HEK293T (cell line): ENCODE data around the gene PRKG1.

Experiments used
- CTCF ChIA-PET: fragments of 350-600 bp; formaldehyde crosslinking; extraction: SDS; loops from one replicate; lab custom pipeline; 2021; ENCODE audit warnings: antibody characterized with exemption, inconsistent platforms; lab: Yijun Ruan, JAX
- POLR2A ChIA-PET: fragments of 350-600 bp; formaldehyde crosslinking; extraction: SDS; loops from one replicate; lab custom pipeline; 2020; ENCODE audit warnings: antibody characterized with exemption, inconsistent platforms; lab: Yijun Ruan, JAX
- DNase-seq: peaks from one replicate; pipeline ENCODE4 v3.0.0; 2012; ENCODE audit warnings: mixed read lengths; ENCODE audit errors: extremely low spot score
- ARNT ChIP-seq: fragments of 450-650 bp; IDR thresholded peaks from 2 replicates; pipeline ENCODE4 v1.6.1; 2017; ENCODE audit warnings: mild to moderate bottlenecking
- BHLHE40 ChIP-seq: fragments of 450-650 bp; IDR thresholded peaks from 2 replicates; pipeline ENCODE4 v1.6.1; 2016; ENCODE audit warnings: mild to moderate bottlenecking, moderate library complexity, borderline replicate concordance
- CTBP1 ChIP-seq: fragments of 450-650 bp; IDR thresholded peaks from 2 replicates; pipeline ENCODE4 v1.6.1; 2016; ENCODE audit warnings: borderline replicate concordance
- ELF4 ChIP-seq: fragments of 450-650 bp; IDR thresholded peaks from 2 replicates; pipeline ENCODE4 v1.6.1; 2017; ENCODE audit warnings: antibody characterized with exemption
- FOXA1 ChIP-seq: fragments of 450-650 bp; IDR thresholded peaks from 2 replicates; pipeline ENCODE4 v1.6.1; 2016; ENCODE audit warnings: mild to moderate bottlenecking
- FOXK2 ChIP-seq: fragments of 450-650 bp; IDR thresholded peaks from 2 replicates; pipeline ENCODE4 v1.6.1; 2016; ENCODE audit warnings: mild to moderate bottlenecking
- FOXM1 ChIP-seq: fragments of 450-650 bp; IDR thresholded peaks from 2 replicates; pipeline ENCODE4 v1.6.1; 2017; ENCODE audit warnings: mild to moderate bottlenecking, borderline replicate concordance
- HDGF ChIP-seq: fragments of 450-650 bp; IDR thresholded peaks from 2 replicates; pipeline ENCODE4 v1.6.1; 2017; ENCODE audit warnings: antibody characterized with exemption, borderline replicate concordance
- L3MBTL2 ChIP-seq: fragments of 450-650 bp; conservative IDR thresholded peaks from 2 replicates; pipeline ENCODE4 v1.6.1; 2016; ENCODE audit warnings: mild to moderate bottlenecking
- LEF1 ChIP-seq: fragments of 450-650 bp; IDR thresholded peaks from 2 replicates; pipeline ENCODE4 v1.6.1; 2017; ENCODE audit warnings: mild to moderate bottlenecking, borderline replicate concordance
- NFRKB ChIP-seq: fragments of 450-650 bp; IDR thresholded peaks from 2 replicates; pipeline ENCODE4 v1.6.1; 2016; ENCODE audit warnings: mild to moderate bottlenecking, moderate library complexity
- PKNOX1 ChIP-seq: fragments of 450-650 bp; IDR thresholded peaks from 2 replicates; pipeline ENCODE4 v1.6.1; 2016
- SP1 ChIP-seq: fragments of 450-650 bp; IDR thresholded peaks from 2 replicates; pipeline ENCODE4 v1.6.1; 2017
- SUZ12 ChIP-seq: fragments of 450-650 bp; IDR thresholded peaks from 2 replicates; pipeline ENCODE4 v1.6.1; 2016; ENCODE audit warnings: mild to moderate bottlenecking
- TARDBP ChIP-seq: fragments of 450-650 bp; IDR thresholded peaks from 2 replicates; pipeline ENCODE4 v1.6.1; 2016
- ZNF384 ChIP-seq: fragments of 450-650 bp; IDR thresholded peaks from 2 replicates; pipeline ENCODE4 v1.6.1; 2016

Gene PRKG1

GRCh38 chr10:51950371-51950995 is 876.2 kb downstream of the PRKG1 start:
- CTCF ChIA-PET, result no interaction called here
- TF ChIP-seq HDGF (no peak), TARDBP (no peak), L3MBTL2 (no peak), LEF1 (no peak), FOXA1 (no peak), ARNT (no peak), CTBP1 (no peak), BHLHE40 (no peak), SP1 (no peak), ELF4 (no peak), FOXK2 (no peak)
- POLR2A ChIA-PET, result no interaction called here
- DNase-seq, result no peak

DNA sequence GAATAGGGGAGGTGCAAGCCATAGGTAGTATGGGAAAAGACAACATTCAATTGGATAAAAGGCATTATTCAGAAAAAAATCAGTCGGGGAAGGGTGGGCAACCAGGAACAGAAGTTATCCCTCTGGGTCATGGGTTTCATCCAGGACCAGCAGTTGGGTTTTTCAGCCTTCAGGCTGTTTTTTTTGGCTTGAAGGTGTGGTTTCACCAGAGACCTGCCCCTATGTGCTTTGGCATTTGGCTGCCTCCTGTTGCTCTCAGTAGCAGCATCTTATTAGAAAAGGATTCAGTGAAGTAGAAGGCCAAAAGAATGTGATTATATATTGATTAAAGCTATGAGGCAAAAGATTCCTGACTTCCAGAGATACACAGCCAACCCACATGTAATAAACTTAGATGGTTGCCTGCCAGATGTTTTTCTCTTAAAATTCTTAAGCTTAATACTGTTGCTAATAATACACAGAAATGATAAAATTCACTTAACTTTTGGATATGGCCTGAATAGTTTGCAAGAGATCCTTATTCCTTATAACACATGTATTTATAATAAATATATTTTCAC is 876.8 kb downstream of the PRKG1 start:
- CTCF ChIA-PET, result no interaction called here

GRCh38 chr10:51951601-51952000 is 877.3 kb downstream of the PRKG1 start:
- TF ChIP-seq FOXK2, result no peak
- TF ChIP-seq BHLHE40, result no peak
- TF ChIP-seq FOXM1, result no peak
- TF ChIP-seq FOXA1, result no peak
- TF ChIP-seq ARNT, result no peak
- TF ChIP-seq PKNOX1, result no peak
- TF ChIP-seq ZNF384, result no peak
- TF ChIP-seq SUZ12, result no peak
- no peak for TF ChIP-seq LEF1
- no peak for TF ChIP-seq HDGF
- no peak for TF ChIP-seq CTBP1
- TF ChIP-seq ELF4, result no peak
- no peak for TF ChIP-seq L3MBTL2
- TF ChIP-seq SP1, result no peak
- CTCF ChIA-PET, result no interaction called here

More for the DNA sequence above, 876.8 kb downstream of the PRKG1 start:
- no peak for DNase-seq
- POLR2A ChIA-PET, result no interaction called here
- TF ChIP-seq FOXM1 (no peak), BHLHE40 (no peak), CTBP1 (no peak), LEF1 (no peak), ELF4 (no peak), ARNT (no peak), HDGF (no peak), NFRKB (no peak), SP1 (no peak), TARDBP (no peak), L3MBTL2 (no peak), ZNF384 (no peak), PKNOX1 (no peak), FOXA1 (no peak), SUZ12 (no peak)

DNA sequence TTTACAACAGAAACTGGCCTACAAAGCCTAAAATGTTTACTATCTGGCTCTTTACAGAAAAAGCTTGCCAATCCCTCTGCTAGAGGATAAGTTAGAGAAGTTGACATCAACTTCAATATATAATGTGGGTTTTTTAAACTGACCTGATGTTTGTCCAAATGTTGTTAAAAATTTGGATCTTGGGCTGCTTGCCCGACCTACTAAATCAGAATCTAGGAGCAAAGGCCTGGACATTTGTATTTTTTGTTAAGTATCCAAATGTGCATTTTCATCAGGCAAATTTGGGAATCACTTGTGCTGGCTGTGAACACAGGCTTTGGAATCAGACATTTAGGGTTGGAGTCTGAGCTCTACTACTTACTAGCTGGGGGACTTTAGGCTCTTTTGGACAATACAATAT is 877.8 kb downstream of the PRKG1 start:
- TF ChIP-seq NFRKB, result no peak
- TF ChIP-seq FOXM1, result no peak
- TF ChIP-seq SP1, result no peak
- TF ChIP-seq ZNF384, result no peak
- no peak for TF ChIP-seq FOXK2
- no peak for TF ChIP-seq L3MBTL2
- no peak for TF ChIP-seq TARDBP
- no peak for TF ChIP-seq PKNOX1
- no peak for DNase-seq
- POLR2A ChIA-PET, result no interaction called here
- CTCF ChIA-PET, result no interaction called here

More at GRCh38 chr10:51951601-51952000, 877.3 kb downstream of the PRKG1 start:
- POLR2A ChIA-PET, result no interaction called here
- DNase-seq, result no peak

GRCh38 chr10:51955696-51956095 is 881.4 kb downstream of the PRKG1 start:
- DNase-seq, result no peak
- no peak for TF ChIP-seq FOXK2
- no peak for TF ChIP-seq LEF1
- TF ChIP-seq SP1, result no peak
- POLR2A ChIA-PET, result no interaction called here
- CTCF ChIA-PET, result no interaction called here

DNA sequence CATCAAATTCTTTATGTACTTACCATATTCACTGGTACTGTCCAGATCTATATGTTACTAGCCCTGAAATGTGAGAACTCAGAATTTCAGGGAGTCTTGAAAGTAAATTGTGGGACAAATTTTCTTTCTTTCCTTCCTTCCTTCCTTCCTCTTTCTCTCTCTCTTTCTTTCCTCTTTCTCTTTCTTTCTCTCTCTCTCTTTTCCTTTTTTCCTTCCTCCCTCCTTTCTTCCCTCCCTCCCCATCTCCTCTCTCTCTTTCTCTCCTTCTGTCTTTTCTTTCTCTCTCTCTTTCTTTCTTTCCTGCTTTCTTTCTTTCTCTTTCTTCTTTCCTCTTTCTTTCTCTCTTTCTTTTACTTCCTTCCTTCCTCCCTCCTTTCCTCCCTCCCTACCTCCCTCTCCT is 882.5 kb downstream of the PRKG1 start:
- ChIA-PET POLR2A (no interaction called here), CTCF (no interaction called here)

More for the DNA sequence above, 882.5 kb downstream of the PRKG1 start:
- TF ChIP-seq SUZ12 (no peak), FOXM1 (no peak), FOXK2 (no peak), ARNT (no peak), HDGF (no peak), LEF1 (no peak), NFRKB (no peak), ZNF384 (no peak), SP1 (no peak), BHLHE40 (no peak), FOXA1 (no peak), PKNOX1 (no peak), TARDBP (no peak), ELF4 (no peak), L3MBTL2 (no peak), CTBP1 (no peak)
- DNase-seq, result no peak
